Left ventricle myocardium inferior (tissue), 1 donor: ENCODE results near the gene USP21. TPM values are rescaled to one million over a fixed set of nuclear protein-coding genes. Genes with fewer than 3 reads are reported as not detected.

Experiments
- DNase-seq: peaks from one replicate; pipeline ENCODE4 v3.0.0-alpha.2; 2020
- H3K27ac ChIP-seq: fragments of 200-600 bp; replicated peaks from 2 replicates; pipeline ENCODE4 v1.8.0; 2021
- H3K27me3 ChIP-seq: fragments of 200-600 bp; 2 replicates; pipeline ENCODE4 v1.8.0; 2021; ENCODE audit warnings: low read depth
- H3K36me3 ChIP-seq: fragments of 200-600 bp; 2 replicates; pipeline ENCODE4 v1.8.0; 2021
- H3K4me1 ChIP-seq: fragments of 200-600 bp; 2 replicates; pipeline ENCODE4 v1.8.0; 2021
- H3K4me3 ChIP-seq: fragments of 200-600 bp; 2 replicates; pipeline ENCODE4 v1.8.0; 2021; ENCODE audit warnings: mild to moderate bottlenecking, moderate library complexity
- H3K9me3 ChIP-seq: fragments of 200-600 bp; replicated peaks from 2 replicates; pipeline ENCODE4 v1.8.0; 2021
- intact Hi-C: fragments of 100-400 bp; cut with micrococcal nuclease; formaldehyde crosslinking; loops from one replicate; pipeline ENCODE4 v1.11.0; 2022
- total RNA-seq: library from RNA; stranded (reverse); fragmentation: NEBNext Ultra II Directional; extraction: Animal tissue kit (Norgen Biotek cat#: 25700); gene quantifications from one replicate; pipeline ENCODE4 v1.2.1, GENCODE V29; 2021
- TF ChIP-seq, protein P1 (sequence below): fragments of 200-600 bp; IDR thresholded peaks from 2 replicates; pipeline ENCODE4 v1.8.0; 2021; ENCODE audit warnings: antibody characterized with exemption, mild to moderate bottlenecking, borderline replicate concordance
- donor health status: DM: no; HTN: yes; CAD: no; lungs with severe emphysema.

The USP21 gene
- total RNA-seq, 1 donor from 2014 or later = 20.0 TPM

DNA sequence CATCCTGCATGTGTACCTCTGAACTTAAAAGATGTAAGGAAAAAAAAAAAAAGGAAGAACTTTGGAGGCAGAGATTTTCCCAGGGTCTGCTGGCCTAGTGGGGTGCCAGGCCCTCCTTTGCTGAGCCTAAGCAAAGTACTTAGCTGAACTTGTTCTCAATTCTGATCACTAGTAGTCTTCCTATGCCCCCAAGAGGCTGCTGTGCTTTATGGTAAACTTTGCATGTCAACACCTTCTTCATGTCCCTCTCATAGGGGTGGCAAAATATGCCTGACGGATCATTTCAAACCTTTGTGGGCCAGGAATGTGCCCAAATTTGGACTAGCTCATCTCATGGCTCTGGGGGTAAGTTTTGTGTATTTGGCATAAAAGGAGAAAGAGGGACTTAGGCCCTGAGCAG, 1.4 kb upstream of the USP21 start:
- intact Hi-C loops = no loop called here
- peaks cover 62% of the 10 kb centered on the region for H3K4me1 ChIP-seq
- TF ChIP-seq, protein P1, sequence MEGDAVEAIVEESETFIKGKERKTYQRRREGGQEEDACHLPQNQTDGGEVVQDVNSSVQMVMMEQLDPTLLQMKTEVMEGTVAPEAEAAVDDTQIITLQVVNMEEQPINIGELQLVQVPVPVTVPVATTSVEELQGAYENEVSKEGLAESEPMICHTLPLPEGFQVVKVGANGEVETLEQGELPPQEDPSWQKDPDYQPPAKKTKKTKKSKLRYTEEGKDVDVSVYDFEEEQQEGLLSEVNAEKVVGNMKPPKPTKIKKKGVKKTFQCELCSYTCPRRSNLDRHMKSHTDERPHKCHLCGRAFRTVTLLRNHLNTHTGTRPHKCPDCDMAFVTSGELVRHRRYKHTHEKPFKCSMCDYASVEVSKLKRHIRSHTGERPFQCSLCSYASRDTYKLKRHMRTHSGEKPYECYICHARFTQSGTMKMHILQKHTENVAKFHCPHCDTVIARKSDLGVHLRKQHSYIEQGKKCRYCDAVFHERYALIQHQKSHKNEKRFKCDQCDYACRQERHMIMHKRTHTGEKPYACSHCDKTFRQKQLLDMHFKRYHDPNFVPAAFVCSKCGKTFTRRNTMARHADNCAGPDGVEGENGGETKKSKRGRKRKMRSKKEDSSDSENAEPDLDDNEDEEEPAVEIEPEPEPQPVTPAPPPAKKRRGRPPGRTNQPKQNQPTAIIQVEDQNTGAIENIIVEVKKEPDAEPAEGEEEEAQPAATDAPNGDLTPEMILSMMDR = no peak
- no peak overlapping the region for H3K4me3 ChIP-seq
- DNase-seq = no peak
- no peaks in the 10 kb centered on the region for H3K27me3 ChIP-seq
- H3K27ac ChIP-seq = no peak overlapping the region
- no peaks in the 10 kb centered on the region for H3K9me3 ChIP-seq
- H3K36me3 ChIP-seq = peaks cover 28% of the 10 kb centered on the region

DNA sequence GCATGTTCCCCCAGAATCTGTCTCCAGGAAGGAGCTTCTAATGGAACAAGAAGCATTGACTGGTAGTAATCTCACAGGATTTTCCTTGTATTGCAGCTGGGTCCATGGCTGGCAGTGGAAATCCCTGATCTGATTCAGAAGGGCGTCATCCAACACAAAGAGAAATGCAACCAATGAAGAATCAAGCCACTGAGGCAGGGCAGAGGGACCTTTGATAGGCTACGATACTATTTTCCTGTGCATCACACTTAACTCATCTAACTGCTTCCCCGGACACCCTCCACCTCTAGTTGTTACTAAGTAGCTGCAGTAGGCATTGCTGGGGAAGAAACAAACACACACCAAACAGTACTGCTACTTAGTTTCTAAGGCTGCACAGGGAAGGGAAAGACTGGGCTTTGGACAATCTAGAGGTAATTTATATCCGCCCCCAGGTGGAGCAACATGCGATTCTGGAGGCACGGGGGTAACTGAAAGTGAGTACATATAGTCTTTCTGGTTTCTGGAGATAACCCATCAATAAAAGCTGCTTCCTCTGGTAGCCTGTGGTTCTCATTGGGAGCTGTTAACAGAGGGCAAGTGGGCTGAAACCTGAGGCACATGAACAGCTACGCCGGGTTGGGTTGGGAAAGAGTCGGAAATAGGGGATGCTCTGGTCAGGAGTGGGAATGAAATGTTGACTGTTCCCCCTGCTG, 837 bp upstream of the USP21 start:
- Histone ChIP-seq H3K4me1 (peaks cover 56% of the 10 kb centered on the region), H3K9me3 (no peaks in the 10 kb centered on the region), H3K36me3 (peaks cover 34% of the 10 kb centered on the region), H3K4me3 (peak overlapping the region; percentile 94), H3K27me3 (no peaks in the 10 kb centered on the region), H3K27ac (peak overlapping the region; percentile 95)
- TF ChIP-seq, protein P1 = no peak
- DNase-seq = no peak
- intact Hi-C loops = no loop called here

DNA sequence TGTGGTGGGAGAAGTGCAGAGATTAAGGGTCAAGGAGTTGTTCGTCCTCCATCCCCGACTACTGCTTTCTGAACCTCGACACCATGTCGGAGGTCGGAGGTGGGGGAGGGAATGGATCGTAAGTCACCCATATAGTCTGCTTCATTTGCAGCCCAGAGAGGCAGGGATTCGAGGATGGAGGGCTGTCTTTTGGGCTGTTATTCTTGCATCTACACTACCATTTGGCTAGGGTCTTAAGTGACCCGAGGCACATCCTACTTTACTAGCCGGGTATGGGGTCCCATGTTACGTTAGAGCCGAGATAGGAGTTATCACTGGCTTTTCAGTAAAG, 578 bp downstream of the USP21 start:
- intact Hi-C loops = no loop called here
- H3K4me3 ChIP-seq = peak overlapping the region; percentile 94
- H3K4me1 ChIP-seq = peaks cover 45% of the 10 kb centered on the region
- peak overlapping the region; percentile 95 for H3K27ac ChIP-seq
- H3K36me3 ChIP-seq = peaks cover 46% of the 10 kb centered on the region
- TF ChIP-seq, protein P1 = no peak
- no peak for DNase-seq
- H3K27me3 ChIP-seq = no peaks in the 10 kb centered on the region
- H3K9me3 ChIP-seq = no peaks in the 10 kb centered on the region

DNA sequence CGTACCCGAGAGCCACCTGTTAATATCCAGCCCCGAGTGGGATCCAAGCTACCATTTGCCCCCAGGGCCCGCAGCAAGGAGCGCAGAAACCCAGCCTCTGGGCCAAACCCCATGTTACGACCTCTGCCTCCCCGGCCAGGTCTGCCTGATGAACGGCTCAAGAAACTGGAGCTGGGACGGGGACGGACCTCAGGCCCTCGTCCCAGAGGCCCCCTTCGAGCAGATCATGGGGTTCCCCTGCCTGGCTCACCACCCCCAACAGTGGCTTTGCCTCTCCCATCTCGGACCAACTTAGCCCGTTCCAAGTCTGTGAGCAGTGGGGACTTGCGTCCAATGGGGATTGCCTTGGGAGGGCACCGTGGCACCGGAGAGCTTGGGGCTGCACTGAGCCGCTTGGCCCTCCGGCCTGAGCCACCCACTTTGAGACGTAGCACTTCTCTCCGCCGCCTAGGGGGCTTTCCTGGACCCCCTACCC, 1.4 kb downstream of the USP21 start:
- Histone ChIP-seq H3K4me3 (peak overlapping the region; percentile 94), H3K27me3 (no peaks in the 10 kb centered on the region), H3K27ac (no peak overlapping the region), H3K36me3 (peaks cover 46% of the 10 kb centered on the region), H3K4me1 (peaks cover 48% of the 10 kb centered on the region), H3K9me3 (no peaks in the 10 kb centered on the region)
- DNase-seq = no peak
- TF ChIP-seq, protein P1 = no peak
- intact Hi-C loops = no loop called here

DNA sequence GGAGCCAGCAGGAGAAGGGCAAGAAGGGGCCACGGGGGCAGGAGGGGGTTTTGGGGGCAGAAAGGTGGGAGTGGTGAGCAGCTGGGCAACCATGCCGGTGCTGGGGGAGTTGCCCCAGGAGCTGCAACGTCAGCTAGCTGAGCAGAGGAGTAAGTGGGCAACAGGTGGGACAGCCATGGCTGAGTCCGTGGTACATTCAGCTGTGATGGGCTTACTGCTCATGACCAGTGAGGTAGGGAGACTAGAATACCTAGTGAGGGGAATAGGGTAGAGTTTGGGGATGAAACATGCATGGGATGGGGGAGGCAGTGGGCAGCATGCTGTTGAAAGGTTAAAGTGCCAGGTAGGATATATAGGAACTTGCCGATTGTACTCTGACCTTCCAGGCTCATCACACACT, 2.4 kb downstream of the USP21 start:
- intact Hi-C loops = no loop called here
- H3K27me3 ChIP-seq = no peaks in the 10 kb centered on the region
- DNase-seq = no peak
- H3K4me3 ChIP-seq = no peak overlapping the region
- TF ChIP-seq, protein P1 = no peak
- no peak overlapping the region for H3K27ac ChIP-seq
- H3K36me3 ChIP-seq = peaks cover 44% of the 10 kb centered on the region
- no peaks in the 10 kb centered on the region for H3K9me3 ChIP-seq
- H3K4me1 ChIP-seq = peaks cover 54% of the 10 kb centered on the region
